SK-N-SH (cell line): ENCODE results near the gene PDHB. TPM values are rescaled to one million over a fixed set of nuclear protein-coding genes. Genes with fewer than 3 reads are reported as not detected.

Experiments
- CTCF ChIA-PET: fragments of 300-600, 350-600 bp; formaldehyde crosslinking; extraction: SDS; loops from one replicate; lab custom pipeline; 2021; lab: Yijun Ruan, JAX
- POLR2A ChIA-PET: fragments of 350-600 bp; sonication (Branson Sonifier 250); formaldehyde crosslinking; extraction: SDS; loops from one replicate; lab custom pipeline; 2020; ENCODE audit warnings: antibody characterized with exemption, inconsistent platforms; lab: Yijun Ruan, JAX
- DNase-seq: peaks from one replicate; pipeline ENCODE4 v3.0.0; 2012
- H2AFZ ChIP-seq: fragments of 200-600 bp; sonication (generic); 2 replicates; pipeline ENCODE4 v1.8.1; 2016; ENCODE audit warnings: antibody characterized with exemption, mild to moderate bottlenecking, low read depth
- H3F3A ChIP-seq: fragments of 200-600 bp; sonication (generic); replicated peaks from 2 replicates; pipeline ENCODE3; 2016; ENCODE audit warnings: antibody characterized with exemption, mild to moderate bottlenecking; ENCODE audit not compliant: insufficient read depth
- H3K27ac ChIP-seq, 2 experiments: fragments of 200-500 bp in 1 of 2; fragments of 200-600 bp in 1 of 2; sonication (Bioruptor generic) in 1 of 2; sonication (generic), shearing (Covaris generic) in 1 of 2; 2 replicates each; pipeline versions ENCODE4 v1.5.1 to v1.6.1; 2014 to 2016; ENCODE audit warnings: low read depth in 2 of 2, inconsistent platforms in 1 of 2, low read length in 1 of 2, mild to moderate bottlenecking in 1 of 2, mixed read lengths in 1 of 2
- H3K27me3 ChIP-seq: fragments of 200-600 bp; sonication (generic), shearing (Covaris generic); 2 replicates; pipeline ENCODE4 v1.6.1; 2016; ENCODE audit warnings: mixed run types; ENCODE audit not compliant: insufficient read depth
- H3K36me3 ChIP-seq, 2 experiments: fragments of 200-500 bp in 1 of 2; fragments of 200-600 bp in 1 of 2; sonication (Bioruptor generic) in 1 of 2; sonication (generic) in 1 of 2; replicated peaks in 1 of 2; 2 replicates each; pipeline versions ENCODE3 to v1.5.1; 2014 to 2016; ENCODE audit warnings: low read length in 1 of 2, mild to moderate bottlenecking in 1 of 2; ENCODE audit not compliant: insufficient read depth in 2 of 2, control insufficient read depth in 1 of 2
- H3K4me1 ChIP-seq, 2 experiments: fragments of 200-500 bp in 1 of 2; fragments of 200-600 bp in 1 of 2; sonication (Bioruptor generic) in 1 of 2; sonication (generic), shearing (Covaris generic) in 1 of 2; 2 replicates each; pipeline versions ENCODE4 v1.5.1 to v1.6.1; 2014 to 2016; ENCODE audit warnings: low read depth in 1 of 2, low read length in 1 of 2, mixed run types in 1 of 2; ENCODE audit not compliant: insufficient read depth in 2 of 2, control insufficient read depth in 1 of 2
- H3K4me2 ChIP-seq: fragments of 200-600 bp; sonication (generic), shearing (Covaris generic); 2 replicates; pipeline ENCODE4 v1.6.1; 2017; ENCODE audit warnings: mixed run types
- H3K4me3 ChIP-seq, 2 experiments: fragments of 200-500 bp in 1 of 2; fragments of 200-600 bp in 1 of 2; sonication (Bioruptor generic) in 1 of 2; sonication (generic), shearing (Covaris generic) in 1 of 2; 2 replicates each; pipeline versions ENCODE4 v1.5.1 to v1.8.1; 2014 to 2016; ENCODE audit warnings: low read depth in 2 of 2, inconsistent platforms in 1 of 2, low read length in 1 of 2, mild to moderate bottlenecking in 1 of 2, mixed read lengths in 1 of 2, moderate library complexity in 1 of 2
- H3K79me2 ChIP-seq: fragments of 200-600 bp; sonication (generic); 2 replicates; pipeline ENCODE4 v1.8.1; 2017; ENCODE audit warnings: mild to moderate bottlenecking; ENCODE audit not compliant: insufficient read depth
- H3K9ac ChIP-seq: fragments of 200-600 bp; sonication (generic); 2 replicates; pipeline ENCODE4 v1.6.1; 2017; ENCODE audit warnings: mixed run types
- H3K9me2 ChIP-seq: fragments of 200-600 bp; sonication (generic); 2 replicates; pipeline ENCODE4 v1.6.1; 2017; ENCODE audit warnings: mixed run types
- H3K9me3 ChIP-seq: fragments of 200-600 bp; sonication (generic); 2 replicates; pipeline ENCODE4 v1.6.1; 2017; ENCODE audit warnings: mixed run types, mild to moderate bottlenecking, moderate library complexity
- H4K20me1 ChIP-seq: fragments of 200-600 bp; sonication (generic); 2 replicates; pipeline ENCODE4 v1.6.1; 2017; ENCODE audit warnings: mild to moderate bottlenecking, mixed run types; ENCODE audit not compliant: insufficient read depth
- CTCF ChIP-seq: fragments of 200-600 bp; sonication (generic); IDR thresholded peaks from 2 replicates; pipeline ENCODE4 v1.6.1; 2017; ENCODE audit warnings: antibody characterized with exemption, mild to moderate bottlenecking, moderate library complexity
- EP300 ChIP-seq, 2 experiments: IDR thresholded peaks; 2 replicates each; pipeline versions ENCODE4 v1.4.0 to v1.6.1; 2012; ENCODE audit warnings: borderline replicate concordance in 1 of 2, low read depth in 1 of 2, low read length in 1 of 2
- EZH2phosphoT487 ChIP-seq: fragments of 200-600 bp; sonication (generic); IDR thresholded peaks from 2 replicates; pipeline ENCODE4 v1.6.1; 2017; ENCODE audit warnings: low read depth, mixed run types, mild to moderate bottlenecking, antibody characterized with exemption, moderate library complexity, borderline replicate concordance
- FOXM1 ChIP-seq: IDR thresholded peaks from 2 replicates; pipeline ENCODE4 v1.4.0; 2012; ENCODE audit warnings: low read depth, mild to moderate bottlenecking
- GABPA ChIP-seq: IDR thresholded peaks from 2 replicates; pipeline ENCODE4 v1.4.0; 2012; ENCODE audit warnings: low read depth, mild to moderate bottlenecking
- MAX ChIP-seq: IDR thresholded peaks from 2 replicates; pipeline ENCODE4 v1.4.0; 2012; ENCODE audit warnings: low read depth
- MXI1 ChIP-seq: IDR thresholded peaks from 2 replicates; pipeline ENCODE4 v1.6.1; 2012; ENCODE audit warnings: mild to moderate bottlenecking, low read depth, low read length, improper control_type of control experiment
- NFIC ChIP-seq: IDR thresholded peaks from 2 replicates; pipeline ENCODE4 v1.4.0; 2012; ENCODE audit warnings: borderline replicate concordance
- TAF1 ChIP-seq: IDR thresholded peaks from 2 replicates; pipeline ENCODE4 v1.6.1; 2012; ENCODE audit warnings: low read depth, mild to moderate bottlenecking, low read length, moderate library complexity, borderline replicate concordance
- USF2 ChIP-seq: fragments of 150-350 bp; IDR thresholded peaks from 2 replicates; pipeline ENCODE4 v1.6.1; 2017; ENCODE audit warnings: antibody characterized with exemption, low read length, low read depth, borderline replicate concordance
- YY1 ChIP-seq: IDR thresholded peaks from 2 replicates; pipeline ENCODE4 v1.4.0; 2012; ENCODE audit warnings: low read depth, mild to moderate bottlenecking
- WGBS: methylation state at CpG from one replicate; pipeline ENCODE4 v1.1.6; 2017; ENCODE audit warnings: low lambda C conversion rate; 5-methylcytosine and 5-hydroxymethylcytosine counted together
- polyA plus RNA-seq, 3 experiments: library from polyadenylated mRNA; depleted of rRNA; stranded (reverse); fragments of >200 nt; gene quantifications; 2 replicates each; pipeline ENCODE4 v1.2.3, GENCODE V29; 2012

The PDHB gene
- polyA plus RNA-seq, 1 of the 3 experiments (the other 2 are of a cell fraction) = 87.5 TPM

GRCh38 chr3:58434168-58434504, 504 bp upstream of the PDHB start:
- peak overlapping the region; percentile 89 for H3K4me2 ChIP-seq
- peaks cover 6 to 15% of the 10 kb centered on the region in 2 experiments for H3K4me1 ChIP-seq
- H3K27me3 ChIP-seq = no peaks in the 10 kb centered on the region
- H2AFZ ChIP-seq = peak overlapping the region; percentile 92
- H4K20me1 ChIP-seq = no peaks in the 10 kb centered on the region
- H3K27ac ChIP-seq = peak overlapping the region; percentile 22 to 73; a peak in 3 of 4 replicates
- no peaks in the 10 kb centered on the region for H3K9me2 ChIP-seq
- POLR2A ChIA-PET = interaction anchor here (0.8 kb wide), 1 partner anchor 9 kb away, joined by 3 read pairs; no protein-coding TSS in a partner anchor
- no peaks in the 10 kb centered on the region for H3F3A ChIP-seq
- TF ChIP-seq NFIC (no peak), TAF1 (no peak), USF2 (no peak), GABPA (no peak), FOXM1 (no peak), EZH2phosphoT487 (no peak), CTCF (no peak)
- peak overlapping the region; percentile 46 to 82; a peak in 3 of 4 replicates for H3K4me3 ChIP-seq
- peaks cover 27 to 32% of the 10 kb centered on the region in 2 experiments for H3K36me3 ChIP-seq
- H3K79me2 ChIP-seq = peaks cover 20% of the 10 kb centered on the region
- WGBS = 48% methylated on average over 3 of the region's 3 CpGs
- CTCF ChIA-PET = interaction anchor here (1.6 to 3.6 kb wide), 2 partner anchors 19 to 196 kb away, joined by 4 to 10 read pairs; no protein-coding TSS in a partner anchor
- no peak for DNase-seq
- no peak overlapping the region for H3K9ac ChIP-seq
- no peaks in the 10 kb centered on the region for H3K9me3 ChIP-seq

- Histone ChIP-seq H3K9me3 (no peaks in the 10 kb centered on the region), H3K9me2 (no peaks in the 10 kb centered on the region), H3K27me3 (no peaks in the 10 kb centered on the region), H2AFZ (peak overlapping the region; percentile 94; the same call in 1 of the 2 replicates), H3K4me3 (peak overlapping the region; percentile 82 to 83), H3K4me2 (peak overlapping the region; percentile 89), H4K20me1 (no peaks in the 10 kb centered on the region), H3K4me1 (peaks cover 6 to 15% of the 10 kb centered on the region in 2 experiments), H3K79me2 (peaks cover 20% of the 10 kb centered on the region), H3F3A (no peaks in the 10 kb centered on the region), H3K27ac (peak overlapping the region; percentile 69 to 97), H3K9ac (peak overlapping the region; percentile 86), H3K36me3 (peaks cover 39 to 41% of the 10 kb centered on the region in 2 experiments)
- no peak for DNase-seq
- CTCF ChIA-PET = interaction anchor here (0.6 to 3.6 kb wide), 4 partner anchors 16 to 127 kb away, joined by 3 to 10 read pairs (median 3); partner anchors contain the start of genes HTD2 and RPP14
- 45% methylated on average over 6 of the region's 6 CpGs for WGBS
- TF ChIP-seq MXI1 = no peak
- no peak for TF ChIP-seq EP300 (IDR thresholded peaks at IDR 0.05; ENCODE audit: borderline replicate concordance in 1 of 2, low read depth in 1 of 2, low read length in 1 of 2)
- TF ChIP-seq MAX = no peak
- TF ChIP-seq YY1 = no peak
- POLR2A ChIA-PET = interaction anchor here (0.7 to 1.0 kb wide), 4 partner anchors 11 to 127 kb away, joined by 3 to 5 read pairs (median 3); partner anchors contain the start of genes HTD2 and RPP14
Observed at GRCh38 chr3:58432905-58433304, 727 bp downstream of the PDHB start.
